ENCODE measurements around the gene C6orf120.
"Not testable (repeated sequence)": the region's sequence is repeated elsewhere in the genome, so short reads cannot be mapped to it uniquely, and the experiment has no call there.

Gene C6orf120

DNA sequence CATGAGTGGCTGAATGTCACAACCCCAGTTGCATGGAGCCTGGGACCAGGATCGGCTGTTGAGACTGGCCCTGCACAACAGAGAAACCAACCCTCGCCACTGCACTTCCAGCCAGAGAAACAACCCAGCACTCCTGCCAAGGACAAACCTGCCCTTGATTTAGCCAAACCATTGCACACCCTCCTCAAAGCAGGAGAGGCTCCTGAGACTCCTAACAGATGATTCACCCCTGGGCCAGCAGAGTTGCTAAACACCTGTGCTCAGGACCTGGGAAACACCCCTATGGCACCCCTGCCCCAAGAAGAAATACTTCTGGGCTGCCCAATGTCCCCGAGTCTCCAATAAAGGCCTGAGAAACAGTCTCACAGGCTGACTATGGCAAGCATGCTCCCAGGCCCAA, 17.9 kb upstream of the C6orf120 start:
- no peak for DNase-seq

DNA sequence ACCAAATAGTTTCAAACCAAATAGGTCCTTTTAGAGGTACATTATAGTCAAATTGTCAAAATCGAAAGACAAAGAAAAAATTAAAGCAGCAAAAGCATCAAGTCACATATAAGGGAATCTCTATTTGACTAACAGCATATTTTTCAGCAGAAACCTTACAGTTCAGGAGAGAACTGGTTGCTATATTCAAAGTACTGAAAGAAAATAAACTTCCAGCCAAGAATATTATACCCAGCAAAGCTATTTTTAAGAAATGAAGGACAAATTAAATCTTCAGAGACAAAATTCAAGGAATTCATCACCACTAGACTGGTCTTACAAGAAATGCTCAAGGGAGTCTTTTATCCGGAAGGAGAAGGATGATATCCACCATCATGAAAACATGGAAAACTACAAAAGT, 16.1 kb upstream of the C6orf120 start:
- DNase-seq: no peak

DNA sequence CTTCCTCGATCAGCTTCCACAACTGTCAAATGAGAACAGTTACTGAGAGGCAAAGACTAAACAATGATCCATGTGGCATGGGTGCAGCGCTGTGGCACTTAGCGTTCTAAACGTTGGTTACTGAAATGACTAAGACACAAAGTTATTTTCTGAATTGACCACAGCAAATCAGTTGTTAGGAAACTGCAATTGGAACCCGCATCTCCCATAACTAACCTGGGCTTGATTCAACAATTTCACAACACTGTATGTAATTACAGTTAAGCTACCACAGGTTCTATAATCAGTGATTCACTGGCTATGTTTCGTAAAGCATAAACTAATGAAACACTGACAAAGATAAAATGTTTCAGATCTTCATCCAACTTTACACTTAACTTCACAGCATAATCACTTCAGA, 12.6 kb upstream of the C6orf120 start:
- no peak for DNase-seq

DNA sequence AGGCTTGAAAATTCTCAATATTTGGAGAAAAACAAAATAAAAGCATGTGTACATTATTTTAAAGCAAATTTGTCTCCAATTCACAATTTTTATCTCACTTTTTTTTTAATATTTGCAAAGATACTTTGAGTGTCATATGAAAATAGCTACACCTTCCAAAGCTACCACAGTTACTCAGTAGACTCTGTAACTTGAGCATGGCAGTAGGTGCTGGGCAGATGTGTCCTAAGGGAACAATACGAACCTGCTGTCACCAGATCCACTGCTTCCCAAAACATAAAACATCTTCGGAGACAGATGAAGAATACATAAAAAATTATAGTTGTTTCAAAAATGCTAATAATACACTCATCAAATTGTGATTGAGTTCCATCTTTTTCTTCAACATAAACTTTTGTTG, 10.7 kb upstream of the C6orf120 start:
- no peak for DNase-seq

DNA sequence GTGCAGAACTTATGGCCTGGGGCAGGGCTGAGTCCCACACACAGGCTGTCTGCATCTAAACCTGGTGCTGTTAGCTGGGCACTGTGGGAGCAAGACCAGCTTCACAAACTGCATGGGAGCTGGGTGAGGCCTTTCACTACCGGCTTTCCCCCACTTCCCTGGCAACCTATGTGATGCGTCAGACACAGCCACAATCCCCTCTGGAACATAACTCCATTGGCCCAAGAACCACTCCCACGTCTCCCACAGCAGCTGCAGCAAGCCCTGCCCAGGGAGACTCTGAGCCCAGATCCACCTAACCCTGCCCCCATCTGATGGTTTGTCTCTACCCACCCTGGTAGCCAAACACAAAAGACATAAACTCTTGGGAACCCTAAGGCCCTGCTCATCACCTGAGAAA, 9.4 kb upstream of the C6orf120 start:
- DNase-seq: no peak

DNA sequence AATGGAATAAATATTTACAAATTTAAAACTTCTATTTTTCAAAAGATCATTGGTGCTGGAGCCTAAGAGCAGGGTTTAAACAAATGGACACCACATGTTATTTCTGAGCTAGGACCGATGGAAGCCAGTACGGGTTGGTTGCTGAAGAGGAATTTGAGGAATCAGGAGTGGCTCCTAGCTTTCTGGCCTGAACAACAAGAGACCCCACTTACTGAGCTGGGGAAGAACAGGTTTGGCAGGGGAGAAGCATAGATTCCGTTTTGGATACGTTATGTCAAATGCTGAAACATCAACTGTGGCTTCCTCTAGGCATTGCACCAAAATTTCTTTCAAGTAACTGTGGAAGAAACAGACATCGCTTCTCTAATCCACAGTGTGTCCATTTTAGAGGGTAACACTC, 6.8 kb upstream of the C6orf120 start:
- DNase-seq: no peak

DNA sequence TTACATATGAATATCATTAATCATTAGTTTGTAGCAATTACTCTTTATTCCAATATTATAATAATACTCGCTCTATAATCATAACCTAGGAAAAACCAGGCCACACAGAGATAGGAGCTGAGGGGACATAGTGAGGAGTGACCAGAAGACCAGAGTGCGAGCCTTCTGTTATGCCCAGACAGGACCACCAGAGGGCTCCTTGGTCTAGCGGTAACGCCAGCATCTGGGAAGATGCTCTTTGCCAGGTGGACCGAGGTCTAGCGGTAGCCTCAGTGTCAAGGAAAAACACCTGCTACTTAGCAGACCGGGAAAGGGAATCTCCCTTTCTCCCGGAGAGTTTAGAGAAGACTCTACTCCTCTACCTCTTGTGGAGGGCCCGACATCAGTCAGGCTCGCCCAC, 4.8 kb upstream of the C6orf120 start:
- not testable (repeated sequence) for DNase-seq

DNA sequence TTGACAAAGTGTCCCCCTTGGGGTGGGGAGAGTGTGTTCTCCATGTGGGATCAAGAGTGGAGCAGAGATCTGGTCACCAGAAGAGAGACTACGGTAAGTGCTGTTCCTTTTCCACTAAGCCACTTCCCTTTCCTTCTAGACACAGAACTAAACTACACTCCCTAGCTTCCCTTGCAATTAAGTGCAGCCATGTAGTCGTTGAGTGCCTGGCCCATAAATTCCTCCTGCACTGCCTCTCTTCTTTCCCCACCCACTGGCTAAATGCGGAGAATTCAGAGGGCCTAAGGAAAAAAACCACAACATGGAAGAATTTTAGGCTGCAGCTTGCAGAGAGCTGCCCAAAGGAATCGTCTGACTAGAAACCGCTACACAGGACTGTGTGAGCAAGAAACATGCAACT, 1.6 kb upstream of the C6orf120 start:
- no peak for DNase-seq

DNA sequence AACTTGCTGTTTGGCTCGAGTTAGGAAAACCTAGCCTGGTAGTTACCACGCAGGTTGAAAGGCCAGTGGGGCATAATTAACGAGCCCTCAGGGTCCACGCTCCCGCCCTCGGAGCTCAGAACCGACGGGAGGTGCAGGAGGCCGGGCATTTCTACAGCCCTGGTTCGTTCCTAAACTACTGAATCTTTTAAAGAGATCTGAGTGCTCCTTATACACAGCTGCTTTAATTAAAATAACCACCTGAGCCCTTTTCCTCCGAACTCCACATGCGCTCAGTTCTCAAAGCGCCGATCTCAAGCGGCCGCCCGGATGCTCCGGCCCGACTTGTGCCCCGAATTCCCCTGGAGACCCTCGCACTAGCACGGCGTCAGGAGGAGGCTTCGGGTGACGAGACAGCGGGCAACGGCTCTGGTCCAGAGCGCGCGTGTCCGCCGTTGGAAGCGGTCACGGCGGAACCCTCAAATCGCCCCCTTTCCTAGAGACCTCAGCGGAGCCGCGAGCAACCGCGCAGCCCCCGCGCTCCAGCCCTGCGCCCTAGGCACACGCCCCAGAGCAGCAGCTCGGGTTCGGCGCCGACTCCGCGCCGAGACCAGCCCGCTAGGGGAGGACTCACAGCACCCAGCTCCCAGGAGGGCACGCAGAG, 494 bp upstream of the C6orf120 start:
- DNase-seq: no peak

DNA sequence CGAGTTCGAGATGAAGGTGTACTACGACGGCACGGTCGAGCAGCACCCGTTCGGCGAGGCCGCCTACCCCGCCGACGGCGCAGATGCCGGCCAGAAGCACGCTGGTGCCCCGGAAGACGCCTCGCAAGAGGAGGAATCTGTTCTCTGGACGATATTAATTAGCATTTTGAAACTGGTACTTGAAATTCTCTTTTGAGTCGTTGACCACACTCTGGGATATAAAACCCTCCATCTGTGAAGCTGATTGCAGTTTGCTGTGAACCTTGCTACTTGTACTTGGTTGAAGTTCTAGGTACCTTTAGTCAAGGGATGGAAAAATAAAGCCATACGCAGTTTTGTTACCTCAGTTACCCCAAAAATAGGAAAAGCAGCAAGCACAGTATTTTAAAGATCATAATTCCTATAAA, 917 bp downstream of the C6orf120 start:
- DNase-seq: no peak

DNA sequence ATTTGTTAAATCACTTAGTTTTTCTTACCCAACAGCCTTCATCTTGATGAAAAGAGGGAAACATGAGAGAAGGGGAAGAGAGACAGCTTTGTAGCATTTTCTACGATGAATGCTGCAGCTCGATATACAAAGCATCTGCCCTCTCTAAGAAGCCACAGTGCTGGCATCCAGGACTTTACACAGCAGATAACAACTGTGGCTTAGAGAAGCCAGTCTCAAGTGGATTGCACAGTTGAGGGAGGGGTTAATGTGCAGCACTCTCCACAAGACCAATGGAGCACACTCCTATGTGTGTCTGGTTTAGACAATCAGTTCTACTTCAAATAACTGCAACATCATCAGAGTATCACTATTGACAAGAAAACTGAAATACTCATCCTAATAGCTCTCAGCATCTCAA, 5.8 kb downstream of the C6orf120 start:
- no peak for DNase-seq

DNA sequence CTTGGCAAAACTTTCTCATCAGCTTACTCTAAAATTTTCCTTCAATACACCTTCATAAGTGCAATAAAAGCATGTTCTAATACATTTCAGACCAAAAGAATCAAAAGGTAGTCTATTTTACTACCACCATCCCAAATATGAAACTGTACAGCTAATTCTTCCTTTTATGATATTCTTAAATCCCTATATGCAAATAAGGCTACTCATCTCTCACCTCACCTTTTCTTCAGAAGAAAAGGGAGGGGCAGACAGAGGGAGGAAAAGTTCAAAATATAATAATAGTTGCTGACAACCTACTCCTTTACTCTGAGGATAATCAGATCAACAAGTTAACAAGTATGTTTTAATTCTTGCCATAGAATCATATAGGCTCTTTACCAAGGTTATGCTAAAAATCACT, 7.4 kb downstream of the C6orf120 start:
- no peak for DNase-seq

DNA sequence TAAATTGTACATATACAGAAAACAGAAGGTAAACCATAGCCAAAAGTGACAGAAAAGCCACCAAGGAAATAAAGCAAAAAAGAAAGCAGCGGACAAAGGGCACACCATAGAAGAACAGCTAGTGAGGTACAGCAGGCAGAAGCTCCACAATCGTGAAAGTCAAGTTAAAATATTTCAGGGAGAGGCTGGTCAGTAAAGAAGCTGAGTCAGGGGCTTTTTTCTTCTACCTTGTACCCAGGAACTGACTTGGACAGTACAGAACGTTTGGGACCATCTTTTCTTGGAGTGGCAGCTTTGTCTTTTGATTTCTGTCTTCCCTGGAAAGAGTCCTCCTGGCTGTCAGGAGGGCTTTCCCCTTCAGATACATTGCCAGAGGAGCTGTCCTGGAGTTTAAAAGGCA, 8.1 kb downstream of the C6orf120 start:
- DNase-seq: no peak

DNA sequence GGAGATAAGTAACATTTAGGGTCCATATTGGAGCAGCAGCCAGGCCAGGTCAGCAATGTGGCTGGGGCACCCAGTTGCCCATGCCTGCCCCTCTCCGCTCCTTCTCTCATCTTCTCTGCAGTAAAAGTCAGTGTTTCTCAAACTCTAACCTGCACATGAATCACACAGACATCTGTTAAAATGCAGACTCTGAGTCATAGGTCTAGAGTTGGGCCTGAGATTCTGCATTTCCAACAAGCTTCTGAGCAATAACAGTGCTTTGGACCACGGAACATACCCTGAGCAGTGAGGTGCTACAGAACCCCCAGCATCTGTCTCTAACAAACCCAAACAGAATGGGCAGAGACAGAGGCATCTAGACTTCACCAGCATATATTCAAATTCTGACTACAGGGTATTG, 12.3 kb downstream of the C6orf120 start:
- no peak for DNase-seq

DNA sequence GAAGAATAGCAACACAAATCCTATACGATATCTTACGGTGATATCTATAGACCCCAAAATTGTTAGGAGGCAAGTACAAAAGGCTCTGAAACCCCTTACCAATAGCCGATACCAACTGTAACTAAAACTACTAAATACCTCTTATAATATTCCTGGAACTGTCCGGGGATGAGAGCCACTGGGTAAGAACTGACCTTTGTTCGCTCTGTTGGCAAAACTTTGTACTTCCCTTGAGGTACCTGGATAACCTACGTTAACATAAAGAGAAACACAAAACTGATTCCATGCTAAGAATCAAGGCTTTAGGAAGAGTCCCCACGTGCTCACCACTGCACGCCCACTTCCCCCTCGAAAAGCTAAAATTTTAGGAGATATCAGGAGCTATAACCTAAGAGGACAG, 12.7 kb downstream of the C6orf120 start:
- DNase-seq: no peak

DNA sequence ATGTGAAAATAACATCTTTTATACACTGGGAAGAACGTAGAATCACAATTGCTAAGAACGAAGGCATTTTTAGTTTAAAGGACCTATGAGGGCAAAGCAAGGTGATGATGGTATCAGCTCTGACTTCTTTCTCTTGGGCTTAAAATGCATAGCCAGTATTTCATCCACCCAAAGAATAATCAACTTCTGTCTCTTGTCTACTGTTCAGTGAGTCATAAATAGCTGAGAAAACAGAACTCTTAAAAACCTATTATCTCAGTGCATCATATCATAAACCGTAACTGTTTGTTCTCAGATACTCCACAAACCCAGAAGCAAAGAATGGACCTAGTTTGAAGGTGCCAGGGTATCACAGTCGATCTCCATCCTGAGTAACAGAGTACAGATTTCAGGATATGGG, 17.2 kb downstream of the C6orf120 start:
- no peak for DNase-seq

DNA sequence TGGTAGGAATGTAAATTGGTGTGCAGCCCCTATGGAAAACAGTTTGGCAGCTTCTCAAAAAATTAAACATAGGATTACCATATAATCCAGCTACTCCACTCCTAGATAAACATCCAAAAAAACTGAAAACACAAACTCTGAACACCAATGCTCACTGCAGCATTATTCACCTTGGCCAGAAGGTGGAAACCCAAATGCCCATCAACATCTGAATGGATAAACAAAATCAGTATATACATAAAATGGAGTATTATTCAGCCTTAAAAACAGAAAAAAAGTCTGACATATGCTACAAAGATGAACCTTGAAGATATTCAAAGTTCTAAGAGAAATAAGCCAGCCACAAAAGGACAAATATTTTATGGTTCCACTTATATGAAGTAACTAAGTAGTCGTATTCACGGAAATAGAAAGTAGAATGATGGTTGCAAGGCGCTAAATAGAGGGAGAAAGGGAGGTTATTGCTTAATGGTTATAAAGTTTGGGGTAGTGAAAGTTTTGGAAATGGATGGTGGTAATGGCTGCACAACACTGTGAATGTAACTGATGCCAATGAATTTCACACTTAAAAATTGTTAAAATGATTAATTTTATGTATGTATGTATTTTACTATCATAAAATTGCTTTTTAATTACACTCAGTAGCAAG, 18.4 kb downstream of the C6orf120 start:
- no peak for DNase-seq

DNA sequence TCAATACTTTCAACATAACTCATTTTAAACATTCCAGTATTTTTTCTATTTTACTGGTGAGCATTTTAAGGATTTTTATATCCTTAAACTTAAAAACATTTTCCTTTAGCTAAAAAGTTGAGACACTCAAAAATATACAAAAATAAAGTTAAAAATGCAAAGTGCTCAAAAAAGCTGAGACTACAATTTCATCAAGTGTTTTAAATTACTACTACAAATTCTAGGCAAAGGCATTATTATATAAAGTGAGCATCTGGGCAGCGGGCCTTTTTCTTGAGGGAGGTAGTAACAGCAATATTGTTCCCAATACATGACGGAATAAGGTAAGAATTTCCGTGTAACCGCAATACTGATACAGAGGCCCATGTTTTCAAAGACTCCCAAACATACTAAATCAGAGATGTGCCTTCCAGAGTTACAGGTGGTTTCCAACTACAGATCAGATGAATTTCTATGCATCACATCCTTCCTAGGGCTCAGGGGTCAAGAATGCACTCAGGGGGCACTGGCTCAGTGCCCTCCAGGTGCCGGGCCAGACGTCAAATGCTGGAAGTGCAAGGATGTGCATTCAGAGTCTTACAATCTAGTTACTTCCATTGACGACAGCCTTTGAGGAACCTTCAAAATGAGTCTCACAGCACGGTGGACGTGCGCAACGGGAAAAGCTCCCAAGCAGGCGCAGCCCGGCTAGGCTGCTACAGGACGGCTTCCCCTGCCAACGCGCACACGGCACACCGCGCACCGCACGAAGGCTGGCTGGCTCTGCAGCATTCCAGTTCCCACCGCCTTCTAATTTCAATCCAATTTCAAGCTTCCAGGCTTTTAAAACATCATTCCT, 20.7 kb downstream of the C6orf120 start:
- DNase-seq: peak in 1 of 2 experiments; percentile 7

DNA sequence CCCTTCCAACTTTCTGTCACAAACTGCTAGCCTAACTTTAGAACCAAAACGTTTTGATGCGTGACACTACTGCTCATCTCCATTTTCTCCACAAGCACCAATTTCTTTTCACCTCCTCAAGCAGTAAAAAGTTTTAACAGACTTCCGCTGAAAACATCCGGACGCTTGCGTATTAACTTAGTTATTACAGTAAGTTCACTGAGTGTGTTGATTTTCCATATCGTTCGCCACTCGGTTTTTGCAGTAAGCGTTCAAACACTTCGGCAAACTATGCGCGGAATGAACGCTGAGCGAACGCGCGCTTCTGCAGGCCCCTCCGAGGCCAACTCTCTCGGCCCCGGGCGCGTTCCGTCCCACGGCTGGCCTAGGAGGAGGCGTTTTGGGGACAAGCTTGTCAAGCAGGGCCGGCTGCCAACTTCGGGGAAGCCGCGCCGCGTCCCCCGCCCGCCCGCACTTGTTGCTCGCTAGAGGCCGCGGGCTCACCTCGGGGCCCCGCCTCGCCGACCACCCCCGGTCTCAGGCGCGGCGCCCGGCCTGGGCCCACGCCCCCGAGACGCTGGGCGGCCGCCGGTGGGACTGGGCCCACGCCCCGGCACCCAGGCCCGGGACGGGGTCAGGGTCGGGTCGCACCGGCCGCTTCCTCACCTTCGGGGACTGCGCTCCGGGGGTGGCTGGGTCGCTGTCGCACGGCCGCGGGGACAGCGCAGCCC, 21.4 kb downstream of the C6orf120 start:
- peak; percentile 62 to 63 for DNase-seq

DNA sequence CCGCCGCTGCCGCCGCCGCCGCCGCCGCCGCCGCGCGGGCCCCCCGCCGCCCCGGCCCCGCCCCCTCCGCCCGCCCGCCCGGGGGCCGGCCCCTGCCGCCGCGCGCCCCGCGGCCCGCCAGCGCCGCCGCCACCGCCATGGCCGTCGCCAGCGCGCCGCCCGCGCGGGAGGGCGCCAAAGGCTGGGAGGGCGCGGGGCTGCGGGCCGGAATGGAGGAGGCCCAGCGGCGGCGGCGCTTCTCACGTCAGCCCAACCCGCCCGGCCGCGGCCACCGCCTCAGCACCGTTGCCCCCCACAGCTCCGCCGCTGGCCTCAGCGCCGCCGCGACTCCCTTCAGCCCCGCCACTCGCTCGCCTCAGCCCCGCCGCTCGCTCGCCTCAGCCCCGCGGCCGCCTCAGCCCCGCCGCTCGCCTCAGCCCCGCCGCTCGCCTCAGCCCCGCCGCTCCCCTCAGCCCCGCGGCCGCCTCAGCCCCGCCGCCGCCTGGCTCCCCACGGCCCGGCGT, 22.1 kb downstream of the C6orf120 start:
- peak; percentile 19 to 55 for DNase-seq

DNA sequence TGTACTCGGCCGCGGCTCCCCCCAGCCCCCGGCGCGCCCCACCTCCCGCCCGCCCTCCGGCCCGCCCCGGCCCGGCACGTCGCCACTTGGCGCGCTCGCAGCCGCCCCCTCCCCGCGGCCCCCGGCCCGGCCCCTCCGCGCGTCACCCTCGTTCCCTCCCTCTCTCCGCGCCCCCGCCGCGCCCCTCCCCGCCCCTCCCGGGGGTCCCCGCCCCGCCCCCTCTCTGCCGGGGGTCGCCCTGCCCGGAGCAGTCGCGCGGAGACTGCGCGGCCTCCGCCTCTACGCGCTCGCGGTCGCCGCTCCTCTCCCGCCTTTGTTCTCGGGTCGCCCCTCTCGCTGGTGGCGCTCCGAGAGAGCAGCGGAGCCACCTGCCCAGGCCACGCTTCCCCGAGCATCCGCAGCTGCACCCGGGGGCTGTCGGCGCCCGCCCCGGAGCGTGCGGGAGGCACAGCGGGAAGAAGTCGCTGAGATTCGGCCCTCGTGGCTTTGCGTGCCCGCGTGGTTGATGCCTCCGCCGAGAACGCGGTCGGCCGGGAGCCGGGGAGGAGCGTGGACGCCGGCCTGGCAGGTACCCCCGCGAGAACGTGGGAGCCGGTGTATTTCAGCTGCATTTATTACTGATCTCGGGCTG, 22.7 kb downstream of the C6orf120 start, which contains the start of gene PHF10:
TSS of gene PHF10 (minus strand) at position 7 of the 631 bp plus-strand sequence. CDS start 569 bp downstream, outside the sequence.
- DNase-seq: peak; percentile 73 to 84
